Lower lobe of right lung (tissue), 2 donors: ENCODE data around the gene HYAL2. TPM values are rescaled to one million over a fixed set of nuclear protein-coding genes. Genes with fewer than 3 reads are reported as not detected.
"Not testable (repeated sequence)": the region's sequence is repeated elsewhere in the genome, so short reads cannot be mapped to it uniquely, and the experiment has no call there.

Experiments
- ATAC-seq, 2 donors: fragments of 200-7000 bp; cut with Tn5 transposase; one replicate each; pipeline ENCODE4 v1.9.1; 2020 to 2022; ENCODE audit warnings: mild to moderate bottlenecking in 2 of 2, moderate library complexity in 2 of 2
- DNase-seq: peaks from one replicate; pipeline ENCODE4 v3.0.0-alpha.2; 2020
- H3K27ac ChIP-seq: fragments of 200-600 bp; one replicate; pipeline ENCODE4 v1.8.0; 2022
- H3K27me3 ChIP-seq: fragments of 200-600 bp; one replicate; pipeline ENCODE4 v1.8.0; 2022; ENCODE audit warnings: low read depth
- H3K36me3 ChIP-seq: fragments of 200-600 bp; one replicate; pipeline ENCODE4 v1.8.0; 2022; ENCODE audit warnings: mild to moderate bottlenecking
- H3K4me1 ChIP-seq: fragments of 200-600 bp; one replicate; pipeline ENCODE4 v1.8.0; 2022
- H3K4me3 ChIP-seq: fragments of 200-600 bp; one replicate; pipeline ENCODE4 v1.8.0; 2022; ENCODE audit warnings: mild to moderate bottlenecking
- H3K9me3 ChIP-seq: fragments of 200-600 bp; one replicate; pipeline ENCODE4 v1.8.0; 2022
- CTCF ChIP-seq: fragments of 200-600 bp; IDR thresholded peaks from one replicate; pipeline ENCODE4 v1.8.0; 2022; ENCODE audit warnings: antibody characterized with exemption, mild to moderate bottlenecking
- intact Hi-C: fragments of 100-400 bp; cut with DNase I; formaldehyde crosslinking; loops from one replicate; pipeline ENCODE4 v1.11.0; 2022
- total RNA-seq: library from RNA; stranded (reverse); fragmentation: NEBNext Ultra II Directional; extraction: Animal tissue kit (Norgen Biotek cat#: 25700); gene quantifications from one replicate; pipeline ENCODE4 v1.2.1, GENCODE V29; 2021
- donor health status: DM: no; HTN: yes; CAD: no; lungs with severe emphysema.

Gene HYAL2
- total RNA-seq, 1 donor from 2014 or later = 155 TPM

GRCh38 chr3:50272911-50273688, 49.4 kb downstream of the HYAL2 start:
- Histone ChIP-seq H3K4me3 (peak overlapping the region; percentile 45), H3K9me3 (no peaks in the 10 kb centered on the region), H3K27ac (peak overlapping the region; percentile 38), H3K4me1 (peaks cover 54% of the 10 kb centered on the region), H3K36me3 (peaks cover 2% of the 10 kb centered on the region), H3K27me3 (peaks cover 23% of the 10 kb centered on the region)
- TF ChIP-seq CTCF = peak; percentile 99
- ATAC-seq (peak; percentile 68 to 82), DNase-seq (peak; percentile 92)
- intact Hi-C loops = no loop called here

- intact Hi-C loops = not testable (repeated sequence)
- H3K27me3 ChIP-seq = peaks cover 23% of the 10 kb centered on the region
- H3K4me3 ChIP-seq = peak overlapping the region; percentile 45
Measured at GRCh38 chr3:50272538-50272910, 50.0 kb downstream of the HYAL2 start.

GRCh38 chr3:50271314-50271936, 51.1 kb downstream of the HYAL2 start:
- ATAC-seq (no peak), DNase-seq (no peak)
- Histone ChIP-seq H3K4me3 (no peak overlapping the region), H3K27ac (no peak overlapping the region), H3K9me3 (no peaks in the 10 kb centered on the region), H3K4me1 (peaks cover 60% of the 10 kb centered on the region), H3K36me3 (no peaks in the 10 kb centered on the region), H3K27me3 (peaks cover 20% of the 10 kb centered on the region)
- TF ChIP-seq CTCF = no peak
- intact Hi-C loops = no loop called here

More at GRCh38 chr3:50272538-50272910, 50.0 kb downstream of the HYAL2 start:
- not testable (repeated sequence) for H3K36me3 ChIP-seq, DNase-seq, H3K27ac ChIP-seq, H3K9me3 ChIP-seq, ATAC-seq
- peaks cover 55% of the 10 kb centered on the region for H3K4me1 ChIP-seq

- no peak for TF ChIP-seq CTCF
- no peaks in the 10 kb centered on the region for H3K9me3 ChIP-seq
- no peak for ATAC-seq
- peak overlapping the region; percentile 62 for H3K4me3 ChIP-seq
- peaks cover 13% of the 10 kb centered on the region for H3K27me3 ChIP-seq
- peak overlapping the region; percentile 18 for H3K27ac ChIP-seq
- H3K4me1 ChIP-seq = peaks cover 68% of the 10 kb centered on the region
- intact Hi-C loops = no loop called here
- DNase-seq = no peak
- no peaks in the 10 kb centered on the region for H3K36me3 ChIP-seq
Measured at GRCh38 chr3:50270422-50271224, 51.9 kb downstream of the HYAL2 start.

- TF ChIP-seq CTCF = no peak
- ATAC-seq = no peak
- H3K27ac ChIP-seq = peak overlapping the region; percentile 93
- intact Hi-C loops = no loop called here
- H3K4me1 ChIP-seq = peaks cover 74% of the 10 kb centered on the region
- H3K4me3 ChIP-seq = peak overlapping the region; percentile 62
- no peaks in the 10 kb centered on the region for H3K9me3 ChIP-seq
- no peaks in the 10 kb centered on the region for H3K36me3 ChIP-seq
- no peak for DNase-seq
- peaks cover 6% of the 10 kb centered on the region for H3K27me3 ChIP-seq
Measured at GRCh38 chr3:50269977-50270413, 52.5 kb downstream of the HYAL2 start.
